Stimulated activated CD8-positive, alpha-beta memory T cell treated with anti-CD3 and anti-CD28 coated beads, Interleukin-2, amount 100 ng/mL, for 1 hour (primary cell): ENCODE measurements around the gene SERGEF.

Experiments
- DNase-seq, 2 donors: peaks; one replicate each; pipeline ENCODE4 v3.0.0-alpha.2; 2020; ENCODE audit warnings: low read depth in 2 of 2

Gene SERGEF

GRCh38 chr11:17952487-17952886 is 60.4 kb downstream of the SERGEF start:
- DNase-seq, result no peak

- no peak for DNase-seq
Measured at GRCh38 chr11:17951685-17952388, 61.0 kb downstream of the SERGEF start.

- DNase-seq, result no peak
Measured at GRCh38 chr11:17950644-17951043, 62.2 kb downstream of the SERGEF start.

GRCh38 chr11:17948296-17948695 is 64.6 kb downstream of the SERGEF start:
- DNase-seq, result no peak

GRCh38 chr11:17939542-17939941 is 73.3 kb downstream of the SERGEF start:
- no peak for DNase-seq

GRCh38 chr11:17936790-17937189 is 76.1 kb downstream of the SERGEF start:
- DNase-seq, result no peak

- DNase-seq, result no peak
Measured at GRCh38 chr11:17934194-17934593, 78.7 kb downstream of the SERGEF start.

DNA sequence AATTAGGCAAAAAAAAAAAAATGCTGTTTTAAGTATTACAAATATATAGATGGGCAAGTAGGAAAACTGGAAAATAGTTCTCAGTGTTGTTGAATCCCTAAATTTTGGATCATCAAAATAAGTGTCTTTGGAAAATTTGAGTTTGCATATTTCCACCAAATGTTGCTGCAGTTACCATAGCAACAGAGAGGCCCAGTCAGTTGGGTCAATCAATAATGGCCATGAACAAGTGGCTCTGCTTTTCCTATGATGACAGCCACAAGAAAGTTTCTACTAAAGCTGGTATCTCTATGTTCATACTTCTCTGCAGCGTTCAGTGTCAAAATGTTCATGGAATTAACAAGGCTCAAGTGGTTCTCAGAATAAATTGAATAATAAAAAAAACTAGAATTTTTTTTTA is 79.1 kb downstream of the SERGEF start:
- no peak for DNase-seq

GRCh38 chr11:17932472-17932871 is 80.4 kb downstream of the SERGEF start:
- no peak for DNase-seq

- no peak for DNase-seq
Measured at GRCh38 chr11:17931595-17931994, 81.3 kb downstream of the SERGEF start.

DNA sequence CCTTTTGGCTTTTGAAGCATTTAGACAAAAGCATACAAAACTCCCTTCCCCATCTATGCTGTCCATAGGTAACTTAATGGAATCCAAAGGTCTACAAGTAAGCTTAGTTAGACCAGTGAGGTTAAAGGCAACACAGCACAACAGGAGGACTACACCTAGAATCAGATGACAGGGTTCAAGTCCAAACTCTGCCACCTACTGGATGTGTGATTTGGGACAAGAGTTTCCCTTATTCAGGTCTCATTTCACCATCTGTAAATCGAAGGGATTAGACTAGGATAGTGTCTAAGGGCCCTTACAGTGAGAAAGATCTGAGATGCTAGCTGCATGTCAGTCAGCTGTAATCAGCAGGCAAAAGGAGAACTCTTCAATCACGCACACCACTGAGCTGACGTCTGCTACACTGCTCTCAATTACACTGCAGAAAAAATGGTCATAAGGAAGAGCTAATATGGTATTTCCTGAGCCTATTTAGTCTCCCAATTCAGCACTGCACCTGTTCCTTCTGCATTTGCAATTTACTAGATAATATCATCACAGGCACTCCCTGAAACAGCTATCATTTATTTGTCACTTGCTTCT is 82.2 kb downstream of the SERGEF start:
- DNase-seq, result no peak

DNA sequence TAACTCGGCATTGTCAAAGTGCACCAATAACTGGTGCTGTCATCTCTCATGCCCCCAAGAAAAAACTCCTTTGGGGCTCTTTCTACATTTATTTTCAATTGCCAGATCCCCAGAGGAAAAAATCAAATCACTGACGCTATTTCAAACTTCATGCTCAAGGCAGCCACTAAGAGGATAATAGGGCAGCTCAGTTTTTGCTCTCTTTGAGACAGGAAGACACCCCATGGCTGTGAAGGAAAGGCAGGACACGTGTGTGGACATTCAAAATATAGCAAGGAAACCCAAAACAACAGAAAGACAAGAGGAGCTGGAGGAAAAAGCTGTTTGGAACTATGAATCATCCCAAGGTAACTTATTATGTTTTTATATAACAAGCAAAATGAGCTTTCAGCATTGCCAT is 83.7 kb downstream of the SERGEF start:
- DNase-seq, result no peak

DNA sequence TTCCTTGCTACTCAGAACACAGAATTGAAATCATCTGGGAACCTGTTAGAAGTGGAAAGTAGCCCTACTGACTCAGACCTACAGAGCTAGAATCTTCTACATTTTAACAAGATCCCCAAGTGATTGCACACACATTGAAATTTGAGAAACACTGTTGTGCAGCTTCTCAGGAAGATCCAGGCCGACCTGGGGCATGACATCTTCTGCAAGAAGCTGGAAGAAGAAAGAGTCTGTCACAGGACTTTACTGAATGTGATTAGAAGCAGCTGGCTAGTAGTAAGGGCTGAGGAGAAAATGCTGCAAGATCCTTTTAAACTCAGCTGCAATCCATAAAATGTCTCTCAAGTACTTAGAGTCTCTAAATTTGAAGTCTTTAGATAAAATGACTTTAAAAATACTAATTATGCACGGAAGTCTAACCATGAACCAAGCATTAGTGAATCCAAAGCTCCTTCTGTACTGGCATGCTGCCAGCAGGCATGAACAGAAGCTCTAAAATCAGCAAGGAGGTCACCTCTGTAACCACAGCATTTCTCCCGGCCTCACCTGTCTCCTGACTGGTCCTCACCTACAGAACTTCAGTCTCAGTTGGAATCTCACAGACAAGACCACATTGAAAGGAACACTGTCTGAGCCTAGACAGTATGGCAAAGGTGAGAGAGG is 85.0 kb downstream of the SERGEF start:
- DNase-seq, result no peak

- no peak for DNase-seq
Measured at GRCh38 chr11:17927041-17927440, 85.8 kb downstream of the SERGEF start.

DNA sequence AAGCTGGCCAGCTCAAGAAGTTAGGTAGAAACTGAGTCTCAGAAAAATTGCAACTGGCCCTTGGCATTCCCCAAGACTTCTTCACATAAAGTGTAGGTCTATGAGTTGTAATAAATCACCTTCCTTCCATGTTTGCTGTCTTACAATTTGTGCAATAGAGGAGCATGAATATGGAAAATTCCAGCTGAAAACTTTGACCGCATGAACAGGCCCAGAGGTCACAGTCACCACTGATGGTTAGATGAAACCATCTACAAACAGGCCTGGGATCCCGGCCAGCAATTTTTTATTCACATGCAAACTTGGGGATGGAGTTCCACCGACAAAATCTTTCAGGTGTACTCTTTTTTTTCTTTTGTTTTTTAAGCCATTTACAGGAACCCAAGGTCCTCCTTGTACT is 88.1 kb downstream of the SERGEF start:
- no peak for DNase-seq

DNA sequence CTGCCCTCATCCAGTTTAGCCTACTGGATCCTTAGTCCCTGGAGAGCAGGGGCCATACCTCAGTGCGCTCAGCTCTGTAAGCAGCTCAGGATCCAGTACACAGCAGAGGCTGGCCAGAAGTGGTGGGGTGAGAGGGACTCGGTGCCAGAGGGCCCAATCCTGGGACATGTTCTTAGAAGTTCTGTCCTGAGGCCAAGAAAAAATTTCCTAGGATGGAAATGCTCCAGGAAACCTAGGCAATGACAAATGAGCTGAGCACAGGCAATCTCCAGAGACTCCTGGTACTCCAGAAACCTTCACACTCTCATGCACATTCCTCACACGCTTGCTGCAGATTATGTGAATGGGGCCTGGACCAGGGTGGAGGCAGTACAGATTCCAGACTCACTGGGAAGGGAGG is 89.6 kb downstream of the SERGEF start:
- no peak for DNase-seq

DNA sequence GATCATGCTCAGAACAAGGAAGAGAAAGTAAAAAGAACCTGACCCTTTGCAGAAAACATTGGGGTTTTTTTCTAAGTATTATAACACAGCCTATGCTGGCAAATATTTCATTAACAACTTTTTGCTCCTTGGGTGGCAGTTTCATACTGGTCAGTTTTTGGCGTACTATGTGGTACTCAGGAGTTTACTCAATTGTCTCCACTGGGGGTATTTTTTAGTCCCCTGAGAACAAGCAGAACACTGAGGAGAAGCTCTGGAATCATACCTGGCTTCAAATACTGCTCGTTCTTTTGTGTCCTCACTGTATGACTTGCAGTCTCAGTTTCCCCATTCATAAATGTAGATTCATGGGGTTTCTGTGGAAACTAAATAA is 90.4 kb downstream of the SERGEF start:
- no peak for DNase-seq

DNA sequence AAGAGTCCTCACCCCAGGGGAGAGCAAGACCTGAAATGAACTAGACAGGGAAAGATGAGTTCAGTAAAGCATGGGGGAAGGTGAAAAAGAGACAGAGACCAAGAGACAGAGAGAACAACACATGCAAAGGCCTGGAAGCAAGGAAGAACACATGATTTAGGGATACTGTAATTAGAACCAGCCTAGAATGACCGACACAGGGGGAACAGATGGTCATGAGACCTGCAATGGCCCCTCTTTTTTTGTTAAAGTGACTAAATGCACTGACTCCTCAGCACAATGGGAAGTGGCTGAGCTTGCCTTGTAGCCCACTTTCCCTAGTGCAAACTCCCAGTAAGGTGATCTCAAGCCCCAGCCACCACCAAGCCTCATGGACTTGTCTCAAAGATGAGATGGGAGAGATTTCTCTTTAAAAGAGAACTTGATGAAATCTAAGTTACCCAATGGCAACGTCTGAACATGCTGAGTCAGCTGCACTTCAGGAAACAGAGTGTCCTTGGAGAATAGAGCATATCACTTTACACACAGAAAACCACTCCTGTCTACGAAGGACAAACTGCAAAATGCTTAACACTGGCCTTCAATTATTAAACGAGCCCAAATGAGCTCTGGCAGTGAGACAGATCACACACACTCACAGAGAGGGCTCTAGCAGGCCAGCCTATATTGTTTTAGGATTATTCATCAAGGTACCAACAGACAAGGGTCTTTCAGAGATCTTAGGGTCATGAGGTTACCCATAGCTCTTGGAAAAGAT is 91.0 kb downstream of the SERGEF start:
- no peak for DNase-seq

- DNase-seq, result no peak
Measured at GRCh38 chr11:17918049-17918605, 94.7 kb downstream of the SERGEF start.

DNA sequence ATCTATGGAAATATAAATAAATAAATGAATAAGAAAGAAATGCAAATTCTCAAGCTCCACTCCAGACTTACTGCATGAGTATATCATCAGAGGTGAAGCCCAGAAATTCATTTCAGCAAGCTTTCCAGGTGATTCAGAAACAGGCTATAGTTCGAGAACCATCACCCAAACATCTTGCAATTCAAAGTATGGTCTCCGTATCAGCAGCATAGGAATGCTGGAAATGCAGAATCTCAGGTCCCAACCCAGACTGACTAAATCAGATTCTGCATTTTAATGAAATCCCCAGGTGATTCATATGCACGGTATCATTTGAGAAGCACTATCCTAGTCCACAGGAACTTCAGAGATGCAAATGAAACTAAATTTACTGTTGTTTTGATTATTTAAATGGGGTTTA is 95.3 kb downstream of the SERGEF start:
- no peak for DNase-seq

GRCh38 chr11:17915500-17916143 is 97.2 kb downstream of the SERGEF start:
- DNase-seq, result no peak

- DNase-seq, result no peak
Measured at GRCh38 chr11:17914957-17915356, 97.9 kb downstream of the SERGEF start.
